GM21526 (cell line): ENCODE data around the gene ZBTB25.
"Not testable (repeated sequence)": the region's sequence is repeated elsewhere in the genome, so short reads cannot be mapped to it uniquely, and the experiment has no call there.

Experiments used
- ATAC-seq: cut with Tn5 transposase; IDR thresholded peaks from one replicate; pipeline ENCODE4 v1.9.1; 2021; ENCODE audit warnings: moderate library complexity; ENCODE audit not compliant: unreplicated experiment, low FRiP score

The ZBTB25 gene

DNA sequence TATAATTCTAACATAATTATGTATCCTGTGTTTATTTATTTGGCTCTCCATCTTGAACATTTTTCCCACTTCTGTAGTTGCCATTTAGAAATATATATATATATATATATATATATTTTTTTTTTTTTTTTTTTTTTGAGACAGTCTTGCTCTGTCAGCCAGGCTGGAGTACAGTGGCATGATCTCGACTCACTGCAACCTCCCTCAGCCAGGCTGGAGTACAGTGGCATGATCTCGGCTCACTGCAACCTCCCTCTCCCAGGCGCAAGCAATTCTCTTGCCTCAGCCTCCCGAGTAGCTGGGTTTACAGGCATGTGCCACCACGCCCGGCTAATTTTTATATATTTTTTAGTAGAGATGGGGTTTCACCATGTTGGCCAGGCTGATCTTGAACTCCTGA, 14.0 kb upstream of the ZBTB25 start:
- not testable (repeated sequence) for ATAC-seq

DNA sequence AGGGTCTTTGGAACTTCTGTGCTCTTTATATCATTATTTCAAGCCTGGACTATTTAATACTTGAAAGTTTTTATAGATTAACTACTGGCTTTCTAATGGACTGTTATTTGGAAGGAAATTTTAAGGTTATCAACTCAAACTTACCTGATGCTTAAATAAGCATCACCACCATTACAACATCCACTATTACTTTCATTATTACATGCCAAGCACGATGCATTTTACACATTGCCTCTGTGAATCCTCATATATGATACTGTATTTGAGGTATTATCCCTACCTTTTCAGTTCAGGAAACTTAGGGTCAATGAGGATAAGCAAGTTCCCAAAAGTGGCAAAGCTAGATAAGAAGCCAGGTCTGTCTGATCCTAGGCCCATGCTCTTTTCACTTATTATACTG, 13.3 kb upstream of the ZBTB25 start:
- ATAC-seq: no peak

DNA sequence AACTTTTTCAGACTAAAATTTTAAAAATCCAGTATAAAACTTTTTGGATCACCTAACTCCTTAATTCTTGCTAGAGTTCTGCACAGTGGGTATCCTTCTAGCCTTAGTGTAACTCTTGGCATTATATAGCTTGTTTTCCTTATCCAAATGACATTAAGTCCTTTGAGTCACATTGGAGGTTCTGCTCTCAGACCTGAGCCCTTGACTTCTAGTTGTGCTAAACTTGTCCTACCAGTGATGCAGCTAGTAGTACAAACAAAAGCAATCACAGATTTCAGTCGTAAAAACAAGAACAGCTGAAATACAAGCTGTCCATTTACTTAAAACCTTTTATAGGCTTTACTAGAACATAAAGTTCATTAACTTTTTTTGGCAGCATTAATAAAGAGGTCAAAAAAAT, 11.4 kb upstream of the ZBTB25 start:
- no peak for ATAC-seq

DNA sequence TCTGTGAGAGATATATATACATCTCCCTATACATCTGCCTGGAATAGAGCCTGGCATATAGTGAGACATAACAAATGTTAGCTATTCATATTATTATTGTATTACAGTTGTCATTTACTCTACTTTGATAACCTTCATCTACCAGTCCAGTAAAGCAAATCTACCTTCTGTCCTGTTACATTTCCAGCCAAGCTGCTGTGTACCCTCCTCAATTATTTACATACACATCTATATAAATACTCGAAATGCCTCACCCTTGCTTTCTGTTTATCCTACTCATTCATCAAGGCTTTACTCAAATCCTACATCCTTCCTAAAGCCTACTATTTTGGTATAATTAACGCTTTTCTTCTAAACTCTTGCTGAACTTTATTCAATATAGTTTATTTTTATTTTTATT, 9.6 kb upstream of the ZBTB25 start:
- ATAC-seq: no peak

DNA sequence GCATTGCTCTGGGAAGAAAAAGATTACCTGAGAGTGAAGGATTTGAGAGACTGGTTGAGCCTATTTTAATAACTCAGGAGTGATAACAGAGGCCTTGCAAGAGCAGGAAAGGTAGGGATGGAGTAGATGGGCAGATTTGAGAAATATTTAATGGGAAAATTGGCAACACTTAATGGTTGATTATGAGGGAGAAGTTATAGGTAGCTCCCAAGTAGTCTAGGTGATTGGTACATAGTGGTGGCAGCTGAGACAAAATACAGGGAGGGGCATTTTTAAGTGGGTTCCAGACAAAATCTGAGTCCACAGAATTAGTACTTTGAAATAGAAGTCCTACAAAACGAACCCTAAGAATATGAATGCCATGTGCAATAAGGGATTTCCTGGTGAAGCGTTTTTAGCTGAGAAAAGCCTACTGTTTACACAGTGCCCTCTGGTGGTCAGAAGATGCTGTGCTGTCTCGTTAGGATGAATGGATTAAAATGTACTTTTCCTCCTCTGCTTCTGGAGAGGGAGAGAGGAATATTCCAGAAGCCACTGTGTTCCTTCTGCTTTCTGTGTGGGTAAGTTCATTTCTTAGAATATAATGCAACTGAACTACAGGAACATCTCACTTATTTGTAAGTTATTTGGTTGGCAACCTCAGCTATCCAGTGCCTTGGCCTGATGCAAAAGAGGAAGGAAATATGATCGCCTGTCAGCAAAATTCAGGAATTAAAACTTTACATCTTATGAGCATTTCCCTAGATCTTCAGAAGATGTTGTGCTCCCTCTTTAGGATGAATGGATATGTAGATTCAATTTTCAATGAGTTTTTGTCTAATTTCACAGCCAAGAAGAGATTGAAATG, 7.4 kb upstream of the ZBTB25 start:
- ATAC-seq: no peak

- ATAC-seq: no peak
Observed at GRCh38 chr14:64509036-64509435, 5.4 kb upstream of the ZBTB25 start.

DNA sequence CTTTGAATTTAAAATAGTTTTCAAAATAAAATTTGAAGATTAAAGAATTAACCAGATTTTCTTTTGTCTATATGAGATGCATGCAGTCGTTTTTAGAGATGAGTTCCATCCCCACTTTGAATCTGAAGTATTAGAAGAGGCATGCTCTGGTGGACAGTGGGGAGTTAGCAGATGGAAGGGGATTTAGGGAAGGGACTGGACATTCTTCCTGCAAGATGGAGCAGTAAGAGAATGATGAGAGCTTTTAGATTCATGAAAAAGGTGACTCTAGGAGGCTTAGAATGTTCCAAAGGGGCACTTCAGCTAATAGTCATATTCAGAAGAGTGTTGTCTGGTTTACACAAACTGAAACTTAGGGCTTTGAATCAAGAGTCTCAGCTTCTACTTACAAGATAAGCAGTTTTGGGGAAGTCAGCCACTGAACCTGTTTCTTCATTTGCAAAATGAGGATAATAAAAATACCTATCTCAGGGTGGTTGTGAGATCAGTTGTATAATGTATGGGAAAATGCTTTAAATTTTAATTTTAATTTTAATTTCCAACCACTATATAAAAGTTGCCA, 4.7 kb upstream of the ZBTB25 start:
- no peak for ATAC-seq

- ATAC-seq: no peak
Observed at GRCh38 chr14:64507376-64508156, 3.9 kb upstream of the ZBTB25 start.

DNA sequence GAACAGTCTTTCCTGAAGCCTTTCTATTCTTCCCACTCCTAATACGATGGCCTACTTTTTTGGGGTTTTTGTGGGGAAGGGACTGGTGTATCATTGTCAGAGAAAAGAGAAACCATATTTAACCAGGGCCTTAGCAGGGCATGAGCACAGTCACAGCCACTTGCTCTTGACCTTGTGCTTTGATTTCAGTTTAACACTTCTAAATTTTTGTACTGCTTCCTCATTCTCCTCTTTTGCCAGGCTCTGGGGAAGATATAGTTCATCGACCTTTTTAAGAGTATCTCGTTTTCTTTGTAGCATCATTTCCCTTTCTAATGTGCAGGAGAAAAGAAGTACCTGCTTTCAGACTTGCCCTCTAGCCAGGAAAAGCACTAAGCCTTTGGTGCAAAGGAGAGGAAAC, 3.1 kb upstream of the ZBTB25 start:
- no peak for ATAC-seq

DNA sequence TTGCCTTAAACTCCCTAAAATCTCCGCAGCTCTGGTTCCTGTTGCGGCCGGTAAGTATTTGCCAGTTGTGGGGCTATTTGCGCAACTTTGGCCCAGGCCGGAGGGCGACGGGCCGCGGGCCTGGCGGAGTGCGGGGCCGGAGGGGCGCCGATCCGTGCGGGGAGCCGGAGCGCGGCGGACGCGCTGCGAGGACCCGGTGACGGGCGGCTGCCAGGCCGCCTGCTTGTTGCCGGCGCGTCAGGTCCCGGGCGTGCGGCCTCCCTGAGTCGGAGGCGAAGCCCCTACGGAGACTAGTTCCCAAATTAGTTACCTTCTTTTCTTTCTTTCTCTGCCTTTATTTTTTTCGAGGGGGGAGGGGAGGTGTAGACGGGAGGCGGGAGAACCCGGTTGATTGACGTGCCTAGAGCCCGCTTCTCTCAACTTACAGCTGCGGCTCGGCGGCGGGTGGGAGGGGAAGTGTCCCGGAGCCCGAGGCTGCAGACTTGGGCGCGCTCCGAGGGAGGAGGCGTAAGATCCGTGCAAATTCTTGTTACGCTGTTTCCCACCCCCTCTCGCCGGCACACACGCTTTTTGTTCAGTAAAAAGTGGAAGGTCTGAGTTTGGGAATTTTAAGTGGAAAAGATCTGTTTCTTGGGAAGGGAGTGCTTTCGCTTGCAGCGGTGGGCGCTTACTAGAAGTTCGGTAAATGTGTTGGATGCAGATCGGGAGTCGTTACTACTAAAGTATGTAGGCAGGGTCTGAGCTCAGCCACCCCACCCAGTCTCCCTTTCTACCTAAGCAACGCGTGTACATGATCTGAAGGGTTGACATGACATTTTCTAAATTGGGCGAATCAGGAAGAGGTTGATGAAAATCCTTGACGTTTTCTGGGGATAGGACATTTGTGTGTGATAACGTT, 1.5 kb upstream of the ZBTB25 start:
- peak; percentile 26 for ATAC-seq

DNA sequence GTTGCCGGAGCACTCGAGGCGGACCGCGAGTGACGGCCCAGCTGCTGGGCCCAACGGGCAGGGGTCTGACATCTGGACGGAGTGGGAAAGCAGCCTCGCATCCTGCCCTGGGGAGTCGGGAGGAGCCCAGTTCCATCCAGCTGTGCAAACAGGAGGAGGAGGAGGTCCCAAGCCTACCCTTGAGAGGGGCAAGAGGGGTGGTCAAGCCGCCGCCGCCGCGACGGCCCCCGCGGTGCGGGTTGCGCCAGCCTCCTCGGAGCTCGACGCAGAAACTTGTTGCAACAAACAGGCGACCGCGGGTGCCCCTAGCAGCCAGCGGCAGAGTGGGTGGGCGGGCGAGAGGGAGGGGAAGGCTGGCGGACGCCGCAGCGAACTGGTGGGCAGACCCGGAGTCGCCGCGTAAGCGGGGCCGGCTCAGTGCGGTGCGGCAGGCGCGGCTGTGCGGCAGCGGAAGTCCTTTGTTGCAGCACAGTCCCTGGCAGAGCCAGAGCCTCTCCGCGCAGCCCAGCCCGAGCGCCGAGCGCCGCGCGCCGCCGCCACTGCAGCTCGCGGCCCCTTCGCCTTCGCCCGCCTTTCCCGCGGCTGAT, 765 bp upstream of the ZBTB25 start, which contains the start of gene ZBTB1:
Gene ZBTB1, plus strand, starts transcription at position 461 of the 587 bp plus-strand sequence. CDS start 16,735 bp downstream, outside the sequence.
- peak; percentile 25 for ATAC-seq

DNA sequence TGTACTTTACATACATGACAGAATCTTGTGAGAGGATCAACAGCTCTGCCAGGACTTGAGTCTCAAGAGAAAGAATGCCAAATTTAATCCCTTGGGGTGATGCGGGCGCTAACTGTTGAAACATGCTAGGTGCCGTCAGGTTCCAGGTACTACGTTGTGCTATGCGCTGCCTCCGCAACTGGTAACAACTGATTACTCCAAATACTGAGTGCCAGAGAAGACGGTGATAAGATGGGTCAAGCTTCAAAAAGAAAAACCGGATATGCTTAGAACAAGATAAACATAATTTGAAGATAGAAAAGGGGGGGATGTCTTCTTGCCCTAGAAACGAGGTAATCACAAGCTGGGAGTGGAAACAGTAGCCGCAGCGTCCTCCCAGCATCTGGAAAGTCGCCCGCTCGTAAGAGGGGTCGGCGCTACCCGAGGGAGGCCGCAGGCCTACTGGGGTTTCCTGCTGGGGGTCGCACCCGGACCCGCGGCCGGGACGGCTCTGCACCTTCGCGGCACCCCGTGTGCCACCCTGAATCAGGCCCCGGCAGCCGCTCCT, 678 bp downstream of the ZBTB25 start:
- peak; percentile 6 for ATAC-seq

DNA sequence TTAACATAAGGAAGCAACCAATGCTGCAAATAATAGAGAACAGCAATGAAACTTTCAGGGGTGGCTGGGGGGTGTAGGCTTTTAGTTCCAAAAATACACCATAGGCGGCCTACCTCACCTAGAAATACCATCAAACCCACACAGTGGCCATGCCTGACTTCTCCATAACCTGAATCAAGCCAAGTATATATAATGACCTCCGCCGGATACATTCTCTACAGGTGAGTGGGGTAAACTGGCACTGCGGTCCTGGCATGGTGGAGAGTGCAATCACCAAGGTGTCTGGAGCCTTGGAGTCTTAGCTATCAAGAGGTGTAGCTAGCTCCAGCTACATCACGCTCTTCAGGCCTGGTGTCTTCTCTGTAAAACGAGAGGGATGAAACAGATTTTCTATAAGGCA, 1.2 kb downstream of the ZBTB25 start:
- ATAC-seq: no peak

- no peak for ATAC-seq
Observed at GRCh38 chr14:64501411-64502171, 2.0 kb downstream of the ZBTB25 start.

GRCh38 chr14:64500088-64500487, 3.5 kb downstream of the ZBTB25 start:
- ATAC-seq: no peak

DNA sequence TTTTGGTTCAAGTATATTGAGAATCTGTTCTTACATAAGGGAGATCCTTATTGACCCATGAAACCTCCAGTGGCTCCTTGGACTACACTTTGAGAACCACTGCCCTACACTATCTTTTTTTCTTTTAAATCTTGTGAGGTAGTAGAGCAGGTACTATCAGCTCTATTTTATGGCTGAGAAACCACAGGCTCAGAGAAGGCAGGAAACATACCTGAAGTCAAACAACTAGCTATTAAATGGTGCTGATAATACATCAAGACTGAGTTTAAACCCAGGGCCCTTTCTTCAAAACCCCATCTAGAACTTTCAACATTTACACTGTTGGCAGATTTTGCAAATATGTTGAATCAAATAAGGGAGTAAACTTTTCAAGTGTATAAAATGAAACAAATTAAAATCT, 6.9 kb downstream of the ZBTB25 start:
- no peak for ATAC-seq

DNA sequence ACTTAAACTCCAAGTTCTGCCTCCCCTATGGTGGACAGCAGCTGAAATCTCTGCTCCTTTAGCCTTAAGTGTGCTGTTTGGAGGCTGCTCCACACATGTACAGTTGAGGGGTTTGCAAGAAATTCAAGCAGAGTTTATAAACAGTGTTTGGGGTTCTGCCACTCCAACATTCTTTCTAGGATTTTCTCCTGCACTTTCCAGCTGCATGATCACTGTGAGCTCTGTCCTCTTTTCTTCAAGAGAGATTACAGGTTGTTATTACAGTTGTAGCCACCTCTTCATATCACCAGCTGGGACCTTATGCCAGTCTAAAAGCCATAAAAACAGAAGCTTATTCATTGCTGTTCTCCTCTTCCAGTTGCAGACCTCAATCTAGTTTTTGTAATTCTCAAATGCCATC, 8.4 kb downstream of the ZBTB25 start:
- ATAC-seq: no peak

- no peak for ATAC-seq
Observed at GRCh38 chr14:64493455-64493854, 10.2 kb downstream of the ZBTB25 start.

DNA sequence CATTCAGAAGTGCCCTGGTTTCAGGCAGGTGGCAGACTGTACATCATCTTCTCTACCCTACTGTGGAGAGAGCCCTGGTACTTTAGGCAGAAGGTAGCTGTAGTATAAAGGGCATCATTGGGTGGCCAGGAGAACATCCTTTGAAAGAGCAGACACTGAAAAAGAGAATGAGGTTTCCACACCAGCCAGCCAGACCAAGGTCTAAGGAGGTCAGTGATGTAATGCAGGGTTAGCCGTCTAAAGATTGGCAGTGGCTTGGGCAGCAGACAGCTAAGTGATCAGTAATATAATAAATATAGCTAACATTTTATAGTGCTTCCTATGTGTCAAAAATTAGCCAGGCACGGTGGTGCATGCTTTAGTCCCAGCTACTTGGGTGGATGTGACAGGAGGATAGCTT, 12.0 kb downstream of the ZBTB25 start:
- ATAC-seq: no peak
